Left renal cortex interstitium (tissue), 4 donors: ENCODE data around the gene CDH6. TPM values are rescaled to one million over a fixed set of nuclear protein-coding genes. Genes with fewer than 3 reads are reported as not detected.

Experiments
- DNase-seq, 4 donors: peaks; one replicate each; pipeline ENCODE4 v3.0.0-alpha.2; 2013; ENCODE audit warnings: low read depth in 4 of 4, low spot score in 2 of 4, missing footprints in 1 of 4
- polyA plus RNA-seq, 4 donors: library from polyadenylated mRNA; unstranded; fragments of 120-200 nt; gene quantifications; one replicate each; pipeline ENCODE4 v1.2.1, GENCODE V29; 2013; ENCODE audit not compliant: insufficient read length in 4 of 4

Gene CDH6
- polyA plus RNA-seq, 4 donors: 51.0 to 74.3 (median 55.7) TPM

DNA sequence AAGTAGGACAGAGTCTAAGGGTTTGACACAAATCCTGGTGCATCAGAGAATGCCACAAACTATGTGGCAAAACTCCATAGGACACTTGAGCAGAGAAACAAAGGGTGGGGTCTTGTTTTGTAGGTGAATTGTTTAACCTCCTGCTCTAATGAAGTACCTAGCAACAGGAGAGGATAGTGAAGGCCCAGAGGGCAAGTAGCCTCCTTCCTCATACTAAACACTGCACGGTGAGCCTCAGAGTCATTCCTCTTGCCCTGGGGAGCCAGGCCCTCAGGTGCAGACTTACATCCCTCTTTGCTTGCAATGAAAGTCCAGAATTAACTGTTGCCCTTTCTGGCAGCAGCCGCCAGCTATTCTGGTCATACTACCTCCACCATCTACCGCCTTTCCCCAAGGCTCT lies 172.3 kb downstream of the CDH6 start:
- DNase-seq: no peak

DNA sequence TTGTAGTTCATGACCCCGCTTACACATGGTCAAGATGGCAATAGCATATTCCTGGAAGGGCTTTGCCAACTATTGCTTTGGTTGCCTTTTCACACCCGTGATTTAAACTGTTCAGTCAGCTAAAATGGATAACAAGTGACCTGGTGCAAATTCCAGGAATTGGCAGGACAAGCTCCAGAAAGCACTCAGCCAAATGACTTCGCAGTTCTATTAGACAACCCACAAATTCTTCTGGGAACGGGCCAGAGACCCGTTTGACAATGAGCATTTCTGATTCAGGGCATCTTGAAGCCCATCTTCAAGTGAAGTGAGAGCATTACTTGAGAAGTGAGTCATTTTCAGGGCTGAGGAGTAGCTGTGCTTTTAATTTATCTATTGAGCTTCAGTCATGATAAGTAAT lies 173.5 kb downstream of the CDH6 start:
- no peak for DNase-seq

GRCh38 chr5:31372124-31372523 lies 178.6 kb downstream of the CDH6 start:
- DNase-seq: no peak

- no peak for DNase-seq
Measured at GRCh38 chr5:31375999-31376720, 182.7 kb downstream of the CDH6 start.

- no peak for DNase-seq
Measured at GRCh38 chr5:31377274-31377946, 183.9 kb downstream of the CDH6 start.

- DNase-seq: no peak
Measured at GRCh38 chr5:31378136-31378535, 184.7 kb downstream of the CDH6 start.
